Caki2 (cell line): ENCODE measurements around the gene PRR20D. TPM values are rescaled to one million over a fixed set of nuclear protein-coding genes. Genes with fewer than 3 reads are reported as not detected.
"Not testable (repeated sequence)": the region's sequence is repeated elsewhere in the genome, so short reads cannot be mapped to it uniquely, and the experiment has no call there.

Experiments used
- DNase-seq: peaks from one replicate; pipeline ENCODE4 v3.0.0-alpha.2; 2015; ENCODE audit warnings: low read depth
- in situ Hi-C: cut with HindIII; loops from 2 replicates; pipeline ENCODE4 v1.10.0; 2016; ENCODE audit warnings: low sequenced_read_pairs, low pct_unique_long_range_greater_than_20kb, mixed read lengths
- total RNA-seq: library from RNA; depleted of rRNA; stranded (reverse); fragments of >200 nt; shearing (Covaris generic); gene quantifications from 2 replicates; pipeline ENCODE4 v1.2.3, GENCODE V29; 2014; ENCODE audit warnings: low replicate concordance; rRNA removed

The PRR20D gene
- not detected in 2 replicates for total RNA-seq

DNA sequence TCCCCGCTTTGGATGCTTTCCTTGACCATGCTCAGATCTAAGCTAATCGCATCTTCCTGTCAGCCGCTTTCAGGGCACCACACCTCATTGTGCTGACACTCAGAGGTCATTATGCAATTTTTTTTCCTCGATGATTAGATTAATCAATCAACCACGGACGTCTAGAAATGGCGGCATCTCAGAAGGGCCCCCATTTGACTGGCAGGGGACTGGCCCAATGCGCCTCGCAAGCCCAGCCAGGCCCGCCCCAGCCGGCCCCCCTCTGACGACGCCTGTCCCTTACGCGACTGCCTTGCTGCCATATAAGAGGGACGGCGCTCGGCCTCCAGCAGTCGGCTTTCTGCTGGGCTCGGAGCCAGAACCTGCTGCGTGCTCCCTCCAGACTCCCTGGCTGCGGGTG lies at the start of gene PRR20D:
TSS of gene PRR20D (plus strand) at position 301 of the 400 bp plus-strand sequence. CDS start 387 bp downstream, outside the sequence.
- in situ Hi-C loops, DNase-seq: not testable (repeated sequence)

DNA sequence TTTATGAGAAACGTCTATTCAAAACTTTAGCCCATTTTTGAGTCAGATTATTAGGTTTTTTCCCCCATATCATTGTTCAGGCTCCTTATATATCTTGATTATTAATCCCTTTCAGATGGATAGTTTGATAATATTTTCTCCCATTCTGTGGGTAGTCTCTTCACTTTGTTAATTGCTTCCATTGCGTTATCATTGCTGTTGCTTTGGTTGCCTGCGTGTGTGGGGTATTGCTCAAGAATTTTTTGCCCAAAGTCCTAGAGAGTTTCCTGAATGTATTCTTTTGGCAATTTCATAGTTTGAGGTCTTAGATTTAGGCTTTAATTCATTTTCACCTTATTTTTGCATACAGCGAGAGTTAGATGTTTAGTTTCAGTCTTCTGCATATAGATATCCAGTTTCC lies 45.5 kb upstream of the PRR20D start:
- in situ Hi-C loops, result no loop called here
- no peak for DNase-seq

DNA sequence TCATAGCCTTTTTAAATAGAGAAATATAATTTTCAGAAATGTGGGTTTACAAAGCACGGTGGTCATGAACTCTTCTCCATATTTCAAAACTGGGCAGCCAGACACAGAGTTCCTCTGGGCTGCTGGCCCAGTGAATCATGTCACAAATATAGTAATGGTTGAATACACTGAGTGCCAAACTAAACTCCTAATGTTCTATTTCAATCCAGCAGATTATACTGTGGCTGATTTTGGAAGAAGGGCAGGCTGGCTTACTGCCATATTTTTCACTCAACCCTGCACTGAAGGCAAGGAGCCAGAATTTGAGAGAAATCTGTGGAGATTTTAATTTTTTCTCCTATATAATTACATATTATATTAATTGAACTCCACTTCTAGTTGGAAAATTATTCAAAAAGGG lies 36.8 kb upstream of the PRR20D start:
- DNase-seq, result no peak
- in situ Hi-C loops, result no loop called here

DNA sequence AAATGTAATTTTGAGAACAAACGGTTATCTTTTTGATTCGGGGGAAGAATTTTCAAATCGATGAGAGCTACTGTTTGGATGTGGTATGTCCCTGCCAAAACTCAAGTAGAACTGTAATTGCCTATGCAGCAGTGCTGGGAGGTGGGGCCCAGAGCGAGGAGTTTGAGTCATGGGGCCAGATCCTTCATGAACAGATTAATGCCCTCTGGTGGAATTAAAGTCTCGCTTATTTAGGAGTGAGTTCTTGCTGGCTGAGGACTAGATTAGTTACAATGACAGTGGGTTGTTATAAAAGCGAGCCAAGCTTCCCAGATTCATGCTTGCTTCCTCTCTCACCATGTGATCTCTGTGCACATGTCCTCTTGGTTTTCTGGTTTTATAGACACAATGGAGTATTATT lies 31.5 kb upstream of the PRR20D start:
- no peak for DNase-seq
- in situ Hi-C loops, result no loop called here

DNA sequence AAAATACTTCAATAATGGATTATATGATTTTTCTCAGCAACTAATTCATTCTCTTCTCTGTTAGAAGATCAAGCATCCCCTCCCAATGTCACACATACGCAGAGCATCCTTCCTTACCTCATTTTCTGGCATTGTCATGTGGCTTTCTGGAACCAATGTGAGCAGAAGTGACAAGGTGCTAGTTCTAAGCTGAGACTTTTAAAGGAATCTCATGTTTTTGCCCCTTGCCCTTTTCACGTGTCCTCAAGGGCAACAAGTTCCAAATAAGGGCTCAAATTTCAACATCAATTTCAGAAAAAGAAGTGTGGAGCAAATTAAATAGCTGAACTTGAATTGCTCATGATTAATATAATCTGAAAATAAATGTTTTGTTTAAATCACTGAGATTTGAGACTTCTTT lies 24.3 kb upstream of the PRR20D start:
- no peak for DNase-seq
- in situ Hi-C loops, result no loop called here

DNA sequence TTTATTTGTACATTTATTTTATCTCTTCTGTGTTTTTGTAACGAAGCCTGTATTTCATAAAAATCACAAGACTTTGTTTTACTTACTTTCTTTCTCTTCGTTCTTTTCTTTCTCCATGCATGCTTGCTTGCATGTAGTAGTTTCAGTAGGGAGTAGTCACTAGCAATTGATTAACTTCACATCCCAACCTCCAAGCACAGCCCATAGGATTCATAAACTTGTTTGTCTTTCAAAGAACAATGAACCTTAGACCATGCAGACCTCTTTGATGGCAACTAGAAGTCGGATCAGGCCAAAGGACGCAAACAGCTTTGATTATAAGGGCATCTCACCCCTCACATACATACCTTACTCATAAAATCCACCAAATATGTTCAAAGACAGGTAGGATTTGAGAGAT lies 22.8 kb upstream of the PRR20D start:
- in situ Hi-C loops, result no loop called here
- no peak for DNase-seq

DNA sequence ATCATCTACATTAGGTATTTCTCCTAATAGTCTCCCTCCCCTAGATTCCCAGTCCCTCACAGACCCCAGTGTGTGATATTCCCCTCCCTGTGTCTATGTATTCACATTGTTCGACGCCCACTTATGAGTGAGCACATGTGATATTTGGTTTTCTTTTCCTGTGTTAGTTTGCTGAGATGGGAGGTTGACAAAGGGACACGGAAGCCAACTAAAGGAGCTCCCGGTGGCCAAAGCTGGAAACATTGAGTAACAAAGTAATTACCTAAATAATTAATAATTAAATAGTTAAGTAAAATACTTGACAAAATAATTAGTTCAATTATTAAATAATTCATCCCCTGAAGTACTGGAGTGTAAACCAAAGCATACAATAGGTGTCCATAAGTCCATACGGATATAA lies 21.4 kb upstream of the PRR20D start:
- in situ Hi-C loops, result no loop called here

DNA sequence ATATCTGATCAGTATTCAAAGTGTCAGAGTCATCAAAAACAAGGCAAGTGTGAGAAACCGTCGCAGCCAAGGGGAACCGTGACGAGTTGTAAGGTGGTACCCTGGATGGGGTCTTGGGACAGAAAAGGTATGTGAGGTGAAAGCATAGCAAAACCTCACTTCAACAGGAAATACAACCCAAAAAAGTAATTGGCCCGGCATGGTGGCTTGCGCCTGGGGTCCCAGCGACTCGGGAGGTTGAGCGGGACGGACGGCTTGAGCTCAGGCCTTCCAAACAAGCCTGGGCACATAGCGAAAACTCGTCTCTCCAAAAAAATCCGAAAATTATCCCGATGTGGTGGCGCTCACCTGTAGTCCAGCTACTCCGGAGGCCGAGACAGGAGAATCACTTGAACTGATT lies 20.7 kb upstream of the PRR20D start:
- in situ Hi-C loops, result not testable (repeated sequence)

More for the DNA sequence above, 21.4 kb upstream of the PRR20D start:
- no peak for DNase-seq

DNA sequence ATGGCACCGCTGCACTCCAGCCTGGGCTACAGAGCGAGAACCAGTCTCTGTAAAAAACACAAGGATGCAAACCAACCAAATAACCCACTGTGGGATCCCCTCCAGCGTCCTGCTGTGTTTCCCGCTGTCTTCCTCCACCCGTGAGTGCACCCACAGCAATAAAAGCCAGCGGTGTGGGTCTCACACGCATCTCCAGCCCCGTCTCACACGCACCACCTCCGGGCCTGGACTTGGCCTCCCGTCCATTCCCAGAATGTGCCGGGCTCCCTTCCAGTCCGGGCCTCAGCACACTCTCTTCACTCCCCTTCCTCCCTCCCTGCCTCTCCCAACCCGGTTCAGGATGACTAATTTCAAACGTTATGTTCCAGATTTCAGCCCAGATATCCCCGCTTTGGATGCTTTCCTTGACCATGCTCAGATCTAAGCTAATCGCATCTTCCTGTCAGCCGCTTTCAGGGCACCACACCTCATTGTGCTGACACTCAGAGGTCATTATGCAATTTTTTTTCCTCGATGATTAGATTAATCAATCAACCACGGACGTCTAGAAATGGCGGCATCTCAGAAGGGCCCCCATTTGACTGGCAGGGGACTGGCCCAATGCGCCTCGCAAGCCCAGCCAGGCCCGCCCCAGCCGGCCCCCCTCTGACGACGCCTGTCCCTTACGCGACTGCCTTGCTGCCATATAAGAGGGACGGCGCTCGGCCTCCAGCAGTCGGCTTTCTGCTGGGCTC lies 20.0 kb upstream of the PRR20D start, which contains the start of gene PRR20A:
TSS of gene PRR20A (plus strand) at position 684 of the 734 bp plus-strand sequence. CDS start 387 bp downstream, outside the sequence.
- DNase-seq, in situ Hi-C loops: not testable (repeated sequence)

More for the DNA sequence above, 20.7 kb upstream of the PRR20D start:
- not testable (repeated sequence) for DNase-seq

DNA sequence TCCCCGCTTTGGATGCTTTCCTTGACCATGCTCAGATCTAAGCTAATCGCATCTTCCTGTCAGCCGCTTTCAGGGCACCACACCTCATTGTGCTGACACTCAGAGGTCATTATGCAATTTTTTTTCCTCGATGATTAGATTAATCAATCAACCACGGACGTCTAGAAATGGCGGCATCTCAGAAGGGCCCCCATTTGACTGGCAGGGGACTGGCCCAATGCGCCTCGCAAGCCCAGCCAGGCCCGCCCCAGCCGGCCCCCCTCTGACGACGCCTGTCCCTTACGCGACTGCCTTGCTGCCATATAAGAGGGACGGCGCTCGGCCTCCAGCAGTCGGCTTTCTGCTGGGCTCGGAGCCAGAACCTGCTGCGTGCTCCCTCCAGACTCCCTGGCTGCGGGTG lies 13.2 kb upstream of the PRR20D start, which contains the start of gene PRR20B:
TSS of gene PRR20B (plus strand) at position 301 of the 400 bp plus-strand sequence. CDS start 387 bp downstream, outside the sequence.
- DNase-seq, in situ Hi-C loops: not testable (repeated sequence)

DNA sequence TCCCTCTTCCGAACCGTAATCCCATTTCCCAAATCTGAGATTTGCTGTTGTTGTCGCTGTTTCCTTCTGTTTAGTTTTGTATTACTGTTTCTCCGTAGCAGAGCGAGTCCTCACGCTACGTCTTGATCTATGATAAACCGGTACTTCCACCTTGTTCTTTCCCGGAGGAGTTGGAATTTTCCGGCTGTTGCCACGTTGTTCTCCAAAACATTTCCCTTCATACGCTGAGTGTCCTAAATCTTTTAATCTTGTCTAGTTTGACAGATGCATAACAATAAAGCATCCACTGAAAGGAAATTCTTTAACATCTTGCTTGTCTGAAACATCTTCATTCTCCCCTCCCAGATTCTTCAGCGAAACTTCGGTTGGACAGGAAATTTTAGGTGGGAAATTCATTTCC lies 12.3 kb upstream of the PRR20D start:
- in situ Hi-C loops, DNase-seq: not testable (repeated sequence)

DNA sequence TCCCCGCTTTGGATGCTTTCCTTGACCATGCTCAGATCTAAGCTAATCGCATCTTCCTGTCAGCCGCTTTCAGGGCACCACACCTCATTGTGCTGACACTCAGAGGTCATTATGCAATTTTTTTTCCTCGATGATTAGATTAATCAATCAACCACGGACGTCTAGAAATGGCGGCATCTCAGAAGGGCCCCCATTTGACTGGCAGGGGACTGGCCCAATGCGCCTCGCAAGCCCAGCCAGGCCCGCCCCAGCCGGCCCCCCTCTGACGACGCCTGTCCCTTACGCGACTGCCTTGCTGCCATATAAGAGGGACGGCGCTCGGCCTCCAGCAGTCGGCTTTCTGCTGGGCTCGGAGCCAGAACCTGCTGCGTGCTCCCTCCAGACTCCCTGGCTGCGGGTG lies 6.7 kb upstream of the PRR20D start, which contains the start of gene PRR20C:
TSS of gene PRR20C (plus strand) at position 301 of the 400 bp plus-strand sequence. CDS start 387 bp downstream, outside the sequence.
- DNase-seq, in situ Hi-C loops: not testable (repeated sequence)

DNA sequence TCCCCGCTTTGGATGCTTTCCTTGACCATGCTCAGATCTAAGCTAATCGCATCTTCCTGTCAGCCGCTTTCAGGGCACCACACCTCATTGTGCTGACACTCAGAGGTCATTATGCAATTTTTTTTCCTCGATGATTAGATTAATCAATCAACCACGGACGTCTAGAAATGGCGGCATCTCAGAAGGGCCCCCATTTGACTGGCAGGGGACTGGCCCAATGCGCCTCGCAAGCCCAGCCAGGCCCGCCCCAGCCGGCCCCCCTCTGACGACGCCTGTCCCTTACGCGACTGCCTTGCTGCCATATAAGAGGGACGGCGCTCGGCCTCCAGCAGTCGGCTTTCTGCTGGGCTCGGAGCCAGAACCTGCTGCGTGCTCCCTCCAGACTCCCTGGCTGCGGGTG lies 6.5 kb downstream of the PRR20D start, which contains the start of gene PRR20E:
TSS of gene PRR20E (plus strand) at position 301 of the 400 bp plus-strand sequence. CDS start 387 bp downstream, outside the sequence.
- DNase-seq, in situ Hi-C loops: not testable (repeated sequence)

DNA sequence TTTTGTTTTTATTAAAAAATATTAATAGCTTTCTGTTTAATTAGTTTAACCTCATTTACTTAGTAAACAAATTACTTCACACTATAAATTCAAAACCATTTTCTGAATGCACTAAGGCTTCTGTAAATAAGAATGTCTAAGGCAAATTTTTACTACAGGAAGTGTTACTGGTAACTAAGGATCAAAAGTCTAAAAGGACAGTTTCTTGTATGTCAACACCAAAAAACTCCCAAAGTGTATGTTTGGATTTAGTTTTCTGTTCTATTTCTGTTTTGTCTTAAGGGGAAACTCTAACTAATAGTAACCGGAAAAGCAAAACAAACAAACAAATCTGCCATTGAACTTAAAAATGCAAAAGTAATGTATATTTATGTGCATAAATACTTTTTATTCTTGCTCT lies 31.2 kb downstream of the PRR20D start:
- no peak for DNase-seq
- in situ Hi-C loops, result no loop called here

DNA sequence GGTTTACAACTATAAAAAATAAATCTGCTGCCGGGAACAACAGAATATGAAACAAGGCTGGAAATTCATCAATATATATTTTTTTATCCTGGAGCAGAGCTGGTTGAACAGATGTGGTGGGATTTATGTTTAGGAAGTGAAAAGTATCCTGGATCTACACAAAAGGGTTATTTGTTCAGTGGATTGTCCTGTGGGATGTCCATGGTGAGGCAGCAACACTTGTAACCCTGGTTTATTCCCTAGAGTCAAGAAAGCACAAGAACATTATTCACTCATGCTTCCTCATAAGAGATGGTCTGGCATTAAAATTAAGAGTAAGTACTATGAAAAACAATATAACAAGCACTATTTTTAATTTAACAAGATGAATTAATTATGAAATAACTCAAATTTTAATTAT lies 52.6 kb downstream of the PRR20D start:
- DNase-seq, result no peak
- in situ Hi-C loops, result no loop called here

Other genes with a start within 250 kb of the PRR20D start
- not detected in 2 replicates for gene PRR20A, start 19.7 kb upstream of the PRR20D start, total RNA-seq
- not detected in 2 replicates for gene PRR20B, start 13.1 kb upstream of the PRR20D start, total RNA-seq
- gene PRR20C, start 6.6 kb upstream of the PRR20D start, total RNA-seq, result not detected in 2 replicates
- gene PRR20E, start 6.6 kb downstream of the PRR20D start, total RNA-seq, result not detected in 2 replicates